ENCODE measurements around the gene KMT5B.

KMT5B gene

GRCh38 chr11:68146010-68146540 is 67.0 kb downstream of the KMT5B start:
- peak in 26 of 51 donors; percentile 20 to 79 (median 44) for DNase-seq

GRCh38 chr11:68145120-68145866 is 67.8 kb downstream of the KMT5B start:
- peak in 1 of 51 donors; percentile 10 for DNase-seq

DNA sequence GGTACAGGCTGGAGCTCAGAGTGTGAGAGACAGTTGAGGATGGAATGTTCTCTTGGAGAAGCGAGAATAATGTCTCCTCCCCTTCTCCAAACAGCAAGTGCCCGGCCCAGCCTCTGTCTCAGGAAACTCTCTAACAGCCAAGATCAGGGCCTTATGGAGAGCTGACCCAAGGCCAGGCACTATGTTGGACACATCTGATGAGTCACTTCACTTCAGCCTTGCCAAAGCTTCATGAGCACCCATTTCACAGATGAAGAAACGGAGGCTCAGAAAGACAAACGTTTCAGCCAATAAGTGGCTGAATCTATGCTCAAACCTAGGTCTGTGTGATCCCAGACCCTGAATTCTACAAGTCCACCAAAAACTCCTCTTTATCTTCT is 69.8 kb downstream of the KMT5B start:
- no peak for DNase-seq

- DNase-seq: no peak
These were observed 70.4 kb downstream of the KMT5B start for GRCh38 chr11:68142441-68143309.

GRCh38 chr11:68142028-68142412 is 71.1 kb downstream of the KMT5B start:
- DNase-seq: peak in 8 of 51 donors; percentile 13 to 47 (median 31)

DNA sequence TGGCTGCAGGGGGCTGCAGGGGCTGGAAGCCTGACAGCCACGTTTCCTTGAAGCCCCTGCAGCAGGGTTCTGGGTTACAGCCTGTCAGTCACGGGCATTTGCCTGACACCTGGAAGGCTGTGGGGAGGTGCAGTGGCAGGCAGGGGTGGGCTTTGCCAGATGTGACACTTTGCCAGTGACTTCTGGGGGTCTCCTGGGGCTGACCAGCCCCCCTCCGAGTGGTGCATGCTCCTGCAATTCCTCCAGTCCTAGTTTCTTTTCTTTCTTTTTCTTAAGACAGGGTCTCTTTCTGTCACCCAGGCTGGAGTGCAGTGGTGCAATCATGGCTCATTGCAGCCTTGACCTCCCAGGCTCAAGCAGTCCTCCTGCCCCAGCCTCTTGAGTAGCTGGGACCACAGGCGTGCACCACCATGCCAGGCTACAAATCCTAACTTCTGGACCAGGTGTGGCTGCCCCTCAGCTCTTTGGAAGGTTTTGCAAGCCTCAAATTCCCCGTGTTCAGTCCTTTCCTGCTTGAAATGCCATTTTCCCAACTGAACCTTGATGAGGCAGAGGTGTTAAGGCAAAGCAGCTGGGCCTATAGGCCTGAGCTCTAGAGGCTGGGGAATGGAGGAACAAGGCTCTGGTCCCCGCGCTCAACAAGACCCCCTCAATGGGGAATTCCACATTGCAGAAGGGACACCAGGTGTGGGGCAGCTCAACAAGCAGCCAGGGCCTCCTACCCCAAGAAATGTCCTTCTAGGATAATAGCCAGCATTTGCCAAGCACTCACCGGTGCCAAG is 71.7 kb downstream of the KMT5B start:
- DNase-seq: no peak

DNA sequence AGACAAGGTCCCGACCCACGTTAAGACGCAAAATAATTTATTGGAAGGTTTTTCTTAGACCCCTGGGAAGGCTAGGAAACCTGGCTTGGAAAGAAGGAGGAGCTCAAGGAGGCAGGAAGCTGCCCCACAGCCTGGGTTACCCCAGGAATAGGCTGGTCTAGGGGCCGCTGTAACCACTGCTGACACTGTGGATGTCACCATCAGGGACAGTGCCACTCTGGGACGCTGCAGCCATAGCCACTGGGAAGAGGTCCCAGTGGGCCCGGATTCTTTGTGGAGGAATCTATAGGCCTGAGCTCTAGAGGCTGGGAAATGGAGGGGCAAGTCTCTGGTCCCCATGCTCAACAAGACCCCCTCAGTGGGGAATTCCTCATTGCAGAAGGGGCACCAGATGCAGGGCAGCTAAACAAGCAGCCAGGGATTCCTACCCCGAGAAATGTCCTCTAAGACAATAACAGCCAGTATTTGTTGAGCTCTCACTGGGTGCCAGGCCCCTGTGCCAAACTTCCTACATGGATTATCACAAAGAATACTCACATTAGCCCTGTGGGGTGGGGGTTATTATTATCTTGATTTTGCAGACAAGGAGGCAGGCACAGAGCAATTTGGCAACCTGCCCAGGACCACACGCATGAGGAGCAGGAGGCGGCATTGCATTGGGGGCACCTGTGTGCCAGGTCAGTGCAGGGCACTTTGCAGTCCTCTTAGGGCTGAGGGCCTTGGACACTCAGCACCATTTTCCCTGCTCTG is 72.4 kb downstream of the KMT5B start:
- peak in 12 of 51 donors; percentile 24 to 67 (median 40) for DNase-seq

DNA sequence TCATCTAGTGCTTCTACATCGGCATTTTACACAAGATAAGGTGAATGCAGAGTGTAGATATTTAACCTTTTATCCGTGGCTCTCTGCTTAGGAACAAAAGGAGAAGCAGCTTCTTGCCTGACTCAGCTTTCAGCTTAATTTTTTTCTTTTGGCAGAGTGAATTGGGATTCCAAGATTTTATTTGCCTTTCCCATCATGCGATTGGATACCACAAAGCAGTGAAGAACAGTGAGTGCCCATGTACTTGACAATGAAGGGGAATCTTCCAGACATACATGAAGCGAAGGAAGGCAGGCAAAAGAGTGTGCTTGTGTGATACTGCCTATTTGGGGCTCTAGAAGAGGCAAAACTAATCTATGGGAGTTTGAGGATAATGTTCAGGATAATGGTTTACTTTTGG is 74.9 kb downstream of the KMT5B start:
- DNase-seq: no peak

GRCh38 chr11:68137833-68138232 is 75.3 kb downstream of the KMT5B start:
- DNase-seq: no peak

GRCh38 chr11:68136866-68137265 is 76.2 kb downstream of the KMT5B start:
- DNase-seq: no peak

DNA sequence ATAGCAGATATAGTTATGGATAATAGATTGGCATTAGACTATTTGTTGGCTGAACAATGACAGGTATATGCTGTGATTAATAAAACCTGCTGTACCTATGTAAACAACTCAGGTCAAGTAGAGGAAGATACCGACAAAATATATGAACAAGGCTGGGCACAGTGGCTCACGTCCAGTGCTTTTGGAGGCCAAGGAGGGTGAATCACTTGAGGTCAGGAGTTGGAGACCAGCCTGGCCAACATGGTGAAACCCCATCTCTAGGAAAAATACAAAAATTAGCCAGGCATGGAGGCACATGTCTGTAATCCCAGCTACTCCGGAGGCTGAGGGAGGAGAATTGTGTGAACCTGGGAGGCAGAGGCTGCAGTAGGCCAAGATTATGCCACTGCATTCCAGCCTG is 77.9 kb downstream of the KMT5B start:
- no peak for DNase-seq

GRCh38 chr11:68133761-68134160 is 79.3 kb downstream of the KMT5B start:
- DNase-seq: no peak

- DNase-seq: no peak
These were observed 83.0 kb downstream of the KMT5B start for GRCh38 chr11:68130121-68130520.

- peak in 1 of 51 donors; percentile 57 for DNase-seq
These were observed 84.3 kb downstream of the KMT5B start for GRCh38 chr11:68128682-68129327.

DNA sequence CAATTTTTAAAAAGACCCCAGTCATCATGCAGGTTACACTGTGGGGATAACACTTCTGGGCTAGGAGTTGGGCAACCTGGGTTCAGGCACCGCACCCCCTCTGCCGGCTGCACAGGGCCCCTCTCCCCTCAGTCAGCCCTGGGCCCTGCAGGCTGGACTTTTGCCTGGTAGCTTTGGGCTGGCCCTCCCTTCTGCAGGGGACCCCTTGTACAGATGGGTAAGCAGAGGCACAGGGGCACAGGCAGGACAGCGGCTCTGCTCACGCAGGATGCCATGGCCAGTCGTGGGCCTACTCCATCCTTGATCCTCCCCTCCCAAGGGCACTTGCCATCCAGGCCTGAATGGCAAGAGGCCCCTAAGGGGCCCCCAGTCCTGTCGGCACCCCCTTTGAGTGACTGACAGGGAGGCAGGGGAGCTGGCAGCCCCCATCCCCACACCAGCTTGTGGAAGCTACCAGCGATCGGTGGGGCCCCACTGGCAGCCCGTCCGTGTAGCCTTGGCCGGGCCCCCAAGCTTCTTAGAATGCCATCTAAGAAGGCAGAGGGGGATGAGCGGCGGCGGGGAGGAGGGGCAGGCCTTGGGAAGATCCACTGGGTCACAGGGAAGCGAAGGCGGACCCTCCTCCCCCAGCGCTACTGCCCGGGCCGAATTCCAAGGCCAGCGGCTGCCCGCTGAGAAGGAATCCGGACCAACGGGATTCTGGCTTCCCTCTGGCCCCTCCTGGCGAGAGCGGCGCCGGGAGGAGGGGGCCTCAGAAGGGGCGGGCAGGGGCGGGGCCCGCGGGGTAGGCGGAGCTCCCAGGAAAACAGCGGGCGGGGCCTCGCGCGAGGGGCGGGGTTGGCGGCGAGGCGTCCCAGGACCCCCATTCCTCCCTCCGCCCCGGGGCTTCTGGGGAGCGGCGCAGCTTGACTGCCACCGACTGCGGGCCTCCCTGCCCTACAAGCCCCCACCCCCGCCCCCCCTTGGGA is 85.1 kb downstream of the KMT5B start:
- DNase-seq: peak in 37 of 51 donors; percentile 23 to 78 (median 68)

GRCh38 chr11:68125164-68125563 is 87.9 kb downstream of the KMT5B start:
- no peak for DNase-seq

- DNase-seq: peak in 1 of 51 donors; percentile 40
These were observed 90.1 kb downstream of the KMT5B start for GRCh38 chr11:68122936-68123539.

DNA sequence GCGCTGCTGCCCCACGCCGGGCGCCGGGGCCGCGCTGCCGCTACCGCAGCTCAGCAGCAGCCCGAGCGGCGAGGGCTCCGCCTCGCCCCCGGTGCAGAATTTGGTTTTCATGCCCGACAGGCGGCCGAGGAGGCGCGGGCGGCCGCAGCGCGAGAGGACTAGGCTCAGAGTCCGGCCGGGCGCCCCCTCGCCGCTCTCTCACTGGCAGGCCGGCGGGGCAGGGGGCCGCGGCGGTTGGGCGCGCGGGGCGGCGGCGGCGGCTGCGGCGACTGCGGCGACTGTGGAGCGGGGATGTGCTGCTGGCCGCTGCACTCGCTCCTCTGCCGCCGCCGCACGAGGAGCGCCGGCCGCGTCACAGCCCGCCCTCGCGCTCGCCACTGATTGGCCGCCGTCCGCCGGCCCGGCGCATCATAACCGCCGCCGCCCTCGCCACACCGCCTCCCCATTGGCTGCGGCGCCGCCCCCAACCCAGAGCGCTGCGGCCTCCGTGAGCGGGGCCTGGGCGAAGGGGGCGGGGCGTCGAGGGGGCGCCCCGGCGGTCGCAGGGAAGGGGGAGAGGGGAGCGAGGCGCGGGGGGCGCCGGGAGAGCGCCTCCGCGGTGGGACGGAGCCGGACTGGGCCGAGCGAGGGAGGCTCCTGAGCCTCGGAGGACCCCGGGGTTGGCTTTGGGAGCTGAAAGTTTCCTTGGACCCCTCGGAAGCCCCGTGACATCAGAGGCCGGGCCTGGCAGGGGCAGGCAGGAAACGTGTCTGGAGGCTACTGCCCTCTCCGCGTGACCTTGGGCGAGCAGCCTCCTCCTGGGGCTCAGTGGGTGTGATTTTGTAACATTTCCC is 91.8 kb downstream of the KMT5B start, which contains the start of gene CHKA:
CHKA (minus strand) TSS at position 322 of the 833 bp plus-strand sequence; CDS start at position 111, 211 bp downstream.
- peak in 49 of 51 donors; percentile 64 to 98 (median 91) for DNase-seq
